Measurements from ENCODE around the gene OR5A1.
"Not testable (repeated sequence)": the region's sequence is repeated elsewhere in the genome, so short reads cannot be mapped to it uniquely, and the experiment has no call there.

Gene OR5A1

GRCh38 chr11:59436169-59436568 lies at the start of gene OR5A1:
OR5A1 (plus strand) TSS chr11:59436469; CDS start chr11:59443169, 6,700 bp downstream.
- no peak for DNase-seq (ENCODE audit: low read depth, low spot score)

- no peak for DNase-seq (ENCODE audit: low read depth, low spot score)
Measured at GRCh38 chr11:59394186-59394585, 42.1 kb upstream of the OR5A1 start.

- DNase-seq (ENCODE audit: low read depth, low spot score) = no peak
Measured at GRCh38 chr11:59400461-59401261, 35.6 kb upstream of the OR5A1 start.

- DNase-seq (ENCODE audit: low read depth, low spot score) = no peak
Measured at GRCh38 chr11:59401262-59401552, 35.1 kb upstream of the OR5A1 start.

- DNase-seq (ENCODE audit: low read depth, low spot score) = no peak
Measured at GRCh38 chr11:59403546-59403945, 32.7 kb upstream of the OR5A1 start.

GRCh38 chr11:59413646-59414045 lies 22.6 kb upstream of the OR5A1 start:
- DNase-seq (ENCODE audit: low read depth, low spot score) = no peak

GRCh38 chr11:59415111-59415510 lies 21.2 kb upstream of the OR5A1 start:
- no peak for DNase-seq (ENCODE audit: low read depth, low spot score)

GRCh38 chr11:59416613-59417012 lies 19.7 kb upstream of the OR5A1 start:
- no peak for DNase-seq (ENCODE audit: low read depth, low spot score)

GRCh38 chr11:59417023-59417422 lies 19.2 kb upstream of the OR5A1 start:
- no peak for DNase-seq (ENCODE audit: low read depth, low spot score)

GRCh38 chr11:59418156-59418555 lies 18.1 kb upstream of the OR5A1 start:
- DNase-seq (ENCODE audit: low read depth, low spot score) = no peak

- DNase-seq (ENCODE audit: low read depth, low spot score) = no peak
Measured at GRCh38 chr11:59423835-59424234, 12.4 kb upstream of the OR5A1 start.

GRCh38 chr11:59425131-59425530 lies 11.1 kb upstream of the OR5A1 start:
- no peak for DNase-seq (ENCODE audit: low read depth, low spot score)

GRCh38 chr11:59426361-59427067 lies 9.8 kb upstream of the OR5A1 start, which contains the start of gene OR5A2:
OR5A2 (minus strand) TSS chr11:59426413; CDS start chr11:59422953, 3,460 bp downstream.
- no peak for DNase-seq (ENCODE audit: low read depth, low spot score)

GRCh38 chr11:59427068-59427382 lies 9.2 kb upstream of the OR5A1 start:
- DNase-seq (ENCODE audit: low read depth, low spot score) = no peak

- no peak for DNase-seq (ENCODE audit: low read depth, low spot score)
Measured at GRCh38 chr11:59429924-59430516, 6.2 kb upstream of the OR5A1 start.

- no peak for DNase-seq (ENCODE audit: low read depth, low spot score)
Measured at GRCh38 chr11:59437770-59438169, 1.5 kb downstream of the OR5A1 start.

GRCh38 chr11:59445624-59446023 lies 9.4 kb downstream of the OR5A1 start:
- not testable (repeated sequence) for DNase-seq (ENCODE audit: low read depth, low spot score)

- no peak for DNase-seq (ENCODE audit: low read depth, low spot score)
Measured at GRCh38 chr11:59448484-59448883, 12.2 kb downstream of the OR5A1 start.

- DNase-seq (ENCODE audit: low read depth, low spot score) = no peak
Measured at GRCh38 chr11:59456661-59457060, 20.4 kb downstream of the OR5A1 start, which contains the start of gene OR4D6. OR4D6 (plus strand) TSS chr11:59456961; CDS start chr11:59456961, 0 bp downstream.

GRCh38 chr11:59459916-59460315 lies 23.6 kb downstream of the OR5A1 start:
- DNase-seq (ENCODE audit: low read depth, low spot score) = no peak

- DNase-seq (ENCODE audit: low read depth, low spot score) = no peak
Measured at GRCh38 chr11:59463190-59463641, 26.9 kb downstream of the OR5A1 start.

- no peak for DNase-seq (ENCODE audit: low read depth, low spot score)
Measured at GRCh38 chr11:59473015-59473414, 36.7 kb downstream of the OR5A1 start, which contains the start of gene OR4D10. OR4D10 (plus strand) TSS chr11:59473315; CDS start chr11:59477430, 4,115 bp downstream.

- DNase-seq (ENCODE audit: low read depth, low spot score) = no peak
Measured at GRCh38 chr11:59475176-59475575, 38.9 kb downstream of the OR5A1 start.

All from brain pericyte (primary cell).